Measurements from ENCODE around the gene CASK.
"Not testable (repeated sequence)": the region's sequence is repeated elsewhere in the genome, so short reads cannot be mapped to it uniquely, and the experiment has no call there.

Gene CASK

GRCh38 chrX:41693024-41693423, 230.3 kb downstream of the CASK start:
- DNase-seq (ENCODE audit: low read depth in 2 of 2) = no peak

GRCh38 chrX:41692162-41692749, 231.1 kb downstream of the CASK start:
- no peak for DNase-seq (ENCODE audit: low read depth in 2 of 2)

- DNase-seq (ENCODE audit: low read depth in 2 of 2) = no peak
These were observed 233.6 kb downstream of the CASK start for GRCh38 chrX:41689711-41690110.

GRCh38 chrX:41688835-41689234, 234.5 kb downstream of the CASK start, which contains the start of gene GPR34:
Gene GPR34, plus strand, starts transcription at chrX:41688973. Its CDS starts 6,661 bp downstream, at chrX:41695634.
- DNase-seq (ENCODE audit: low read depth in 2 of 2) = no peak

- no peak for DNase-seq (ENCODE audit: low read depth in 2 of 2)
These were observed 235.2 kb downstream of the CASK start for GRCh38 chrX:41688156-41688555.

- no peak for DNase-seq (ENCODE audit: low read depth in 2 of 2)
These were observed 236.6 kb downstream of the CASK start for GRCh38 chrX:41686788-41687187.

GRCh38 chrX:41684940-41685339, 238.4 kb downstream of the CASK start:
- no peak for DNase-seq (ENCODE audit: low read depth in 2 of 2)

- DNase-seq (ENCODE audit: low read depth in 2 of 2) = no peak
These were observed 239.2 kb downstream of the CASK start for GRCh38 chrX:41684138-41684537.

- no peak for DNase-seq (ENCODE audit: low read depth in 2 of 2)
These were observed 245.9 kb downstream of the CASK start for GRCh38 chrX:41677183-41678060.

- DNase-seq (ENCODE audit: low read depth in 2 of 2) = not testable (repeated sequence)
These were observed 247.0 kb downstream of the CASK start for GRCh38 chrX:41676361-41676760.

GRCh38 chrX:41672643-41673042, 250.7 kb downstream of the CASK start:
- DNase-seq (ENCODE audit: low read depth in 2 of 2) = no peak

GRCh38 chrX:41671082-41671481, 252.3 kb downstream of the CASK start:
- no peak for DNase-seq (ENCODE audit: low read depth in 2 of 2)

- no peak for DNase-seq (ENCODE audit: low read depth in 2 of 2)
These were observed 253.2 kb downstream of the CASK start for GRCh38 chrX:41670112-41670511.

- DNase-seq (ENCODE audit: low read depth in 2 of 2) = no peak
These were observed 255.7 kb downstream of the CASK start for GRCh38 chrX:41667631-41668030.

- no peak for DNase-seq (ENCODE audit: low read depth in 2 of 2)
These were observed 257.1 kb downstream of the CASK start for GRCh38 chrX:41666251-41666650.

- no peak for DNase-seq (ENCODE audit: low read depth in 2 of 2)
These were observed 257.7 kb downstream of the CASK start for GRCh38 chrX:41665686-41666085.

- no peak for DNase-seq (ENCODE audit: low read depth in 2 of 2)
These were observed 258.4 kb downstream of the CASK start for GRCh38 chrX:41664908-41665307.

- no peak for DNase-seq (ENCODE audit: low read depth in 2 of 2)
These were observed 258.9 kb downstream of the CASK start for GRCh38 chrX:41664375-41664901.

GRCh38 chrX:41661366-41662095, 261.8 kb downstream of the CASK start:
- no peak for DNase-seq (ENCODE audit: low read depth in 2 of 2)

- no peak for DNase-seq (ENCODE audit: low read depth in 2 of 2)
These were observed 267.7 kb downstream of the CASK start for GRCh38 chrX:41655631-41656030.

GRCh38 chrX:41655101-41655500, 268.3 kb downstream of the CASK start:
- no peak for DNase-seq (ENCODE audit: low read depth in 2 of 2)

GRCh38 chrX:41653125-41653524, 270.2 kb downstream of the CASK start:
- no peak for DNase-seq (ENCODE audit: low read depth in 2 of 2)
